ENCODE data around the gene MAP7D3. TPM values are rescaled to one million over a fixed set of nuclear protein-coding genes. Genes with fewer than 3 reads are reported as not detected.
"Not testable (repeated sequence)": the region's sequence is repeated elsewhere in the genome, so short reads cannot be mapped to it uniquely, and the experiment has no call there.

Gene MAP7D3
- polyA plus RNA-seq, 1 donor from 2014 or later: 8.7 TPM

- H3K9me3 Mint-ChIP-seq: no peaks in the 10 kb centered on the region
- no peak overlapping the region for H3K4me3 Mint-ChIP-seq
- H3K27me3 Mint-ChIP-seq: no peaks in the 10 kb centered on the region
- peaks cover 0 to 2% (median 1%) of the 10 kb centered on the region in 3 donors for H3K4me1 Mint-ChIP-seq
- no peaks in the 10 kb centered on the region for H3K36me3 Mint-ChIP-seq
- no peak overlapping the region for H3K27ac Mint-ChIP-seq
These were observed 11.7 kb upstream of the MAP7D3 start for GRCh38 chrX:136262812-136263315.

GRCh38 chrX:136262243-136262642 lies 11.0 kb upstream of the MAP7D3 start:
- Mint-ChIP-seq H3K4me1 (peaks cover 0 to 2% (median 1%) of the 10 kb centered on the region in 3 donors), H3K36me3 (no peaks in the 10 kb centered on the region), H3K9me3 (no peaks in the 10 kb centered on the region), H3K27me3 (no peaks in the 10 kb centered on the region), H3K4me3 (no peak overlapping the region), H3K27ac (no peak overlapping the region)

DNA sequence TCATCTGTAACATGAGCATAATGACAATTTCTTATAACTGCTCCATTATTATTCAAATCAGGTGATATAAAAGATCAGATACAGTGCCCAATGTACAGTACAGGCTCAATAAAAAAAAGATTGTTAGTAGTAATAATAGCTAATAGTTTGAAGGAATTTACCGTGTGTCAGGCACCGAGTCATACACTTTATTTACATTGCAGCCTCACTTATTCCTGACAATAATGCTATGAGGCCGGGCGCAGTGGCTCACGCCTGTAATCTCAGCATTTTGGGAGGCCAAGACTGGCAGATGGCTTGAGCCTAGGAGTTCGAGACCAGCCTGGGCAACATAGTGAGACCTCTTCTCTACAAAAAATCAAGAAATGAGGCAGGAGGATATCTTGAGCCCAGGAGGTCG lies 10.1 kb upstream of the MAP7D3 start:
- Mint-ChIP-seq H3K36me3 (no peaks in the 10 kb centered on the region), H3K4me3 (no peak overlapping the region), H3K9me3 (no peaks in the 10 kb centered on the region), H3K27ac (peak overlapping the region in 1 of 3 donors; percentile 49), H3K27me3 (no peaks in the 10 kb centered on the region), H3K4me1 (peaks cover 0 to 2% (median 1%) of the 10 kb centered on the region in 3 donors)

GRCh38 chrX:136260776-136261175 lies 9.6 kb upstream of the MAP7D3 start:
- no peak overlapping the region for H3K4me3 Mint-ChIP-seq
- H3K9me3 Mint-ChIP-seq: no peaks in the 10 kb centered on the region
- H3K4me1 Mint-ChIP-seq: peaks cover 0 to 2% (median 1%) of the 10 kb centered on the region in 3 donors
- no peak overlapping the region for H3K27ac Mint-ChIP-seq
- H3K27me3 Mint-ChIP-seq: no peaks in the 10 kb centered on the region
- H3K36me3 Mint-ChIP-seq: no peaks in the 10 kb centered on the region

DNA sequence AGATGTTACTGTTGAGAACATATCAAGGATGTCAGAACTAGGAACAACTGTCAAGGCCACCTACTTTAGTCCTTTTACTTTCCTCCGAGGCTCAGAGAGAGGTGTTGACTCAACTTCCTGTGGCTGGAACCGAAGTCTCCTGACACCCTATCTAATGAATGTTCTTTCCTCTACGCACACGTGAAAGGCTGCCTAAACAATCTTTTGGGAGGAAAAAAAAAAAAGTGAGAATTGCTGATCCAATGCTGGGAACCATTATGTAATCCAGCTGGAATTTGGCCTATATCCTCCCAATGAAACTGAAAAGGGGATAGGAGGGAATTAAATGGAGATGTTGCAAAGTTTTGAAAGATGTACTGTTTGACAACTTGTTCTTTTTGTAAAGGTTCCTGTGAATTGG lies 8.3 kb upstream of the MAP7D3 start:
- H3K27ac Mint-ChIP-seq: peak overlapping the region in 1 of 3 donors; percentile 22
- H3K27me3 Mint-ChIP-seq: no peaks in the 10 kb centered on the region
- H3K36me3 Mint-ChIP-seq: no peaks in the 10 kb centered on the region
- peaks cover 0 to 2% (median 1%) of the 10 kb centered on the region in 3 donors for H3K4me1 Mint-ChIP-seq
- H3K9me3 Mint-ChIP-seq: no peaks in the 10 kb centered on the region
- H3K4me3 Mint-ChIP-seq: no peak overlapping the region

- no peaks in the 10 kb centered on the region for H3K36me3 Mint-ChIP-seq
- H3K27me3 Mint-ChIP-seq: no peaks in the 10 kb centered on the region
- no peaks in the 10 kb centered on the region for H3K9me3 Mint-ChIP-seq
- no peak overlapping the region for H3K4me3 Mint-ChIP-seq
- no peak overlapping the region for H3K27ac Mint-ChIP-seq
- peaks cover 0 to 2% (median 1%) of the 10 kb centered on the region in 3 donors for H3K4me1 Mint-ChIP-seq
These were observed 7.8 kb upstream of the MAP7D3 start for GRCh38 chrX:136258951-136259350.

- H3K36me3 Mint-ChIP-seq: no peaks in the 10 kb centered on the region
- H3K27ac Mint-ChIP-seq: no peak overlapping the region
- H3K4me3 Mint-ChIP-seq: no peak overlapping the region
- peaks cover 0 to 5% (median 4%) of the 10 kb centered on the region in 3 donors for H3K4me1 Mint-ChIP-seq
- no peaks in the 10 kb centered on the region for H3K27me3 Mint-ChIP-seq
- H3K9me3 Mint-ChIP-seq: no peaks in the 10 kb centered on the region
These were observed 4.8 kb upstream of the MAP7D3 start for GRCh38 chrX:136256026-136256425.

DNA sequence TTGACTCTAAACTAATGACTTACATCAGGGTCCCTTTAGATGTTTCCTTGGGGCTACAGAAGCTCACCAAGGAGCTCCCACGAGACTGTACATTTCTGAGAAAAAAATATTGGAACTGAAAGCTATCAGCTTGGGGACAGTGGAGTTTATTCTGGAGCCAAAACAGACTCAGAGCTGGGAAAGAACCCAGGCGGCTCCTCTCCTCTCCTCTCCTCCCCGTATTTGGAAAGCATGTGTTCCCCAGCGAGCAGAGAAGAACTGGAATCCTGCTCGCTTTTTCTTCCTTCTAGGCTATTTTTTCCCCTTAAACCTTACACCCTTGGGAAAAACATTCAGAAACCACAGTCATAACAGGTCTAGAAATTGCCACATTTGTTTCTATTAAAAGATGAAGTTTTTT lies 4.3 kb upstream of the MAP7D3 start:
- H3K27me3 Mint-ChIP-seq: no peaks in the 10 kb centered on the region
- peaks cover 0 to 5% (median 4%) of the 10 kb centered on the region in 3 donors for H3K4me1 Mint-ChIP-seq
- H3K4me3 Mint-ChIP-seq: no peak overlapping the region
- no peaks in the 10 kb centered on the region for H3K36me3 Mint-ChIP-seq
- H3K27ac Mint-ChIP-seq: no peak overlapping the region
- H3K9me3 Mint-ChIP-seq: no peaks in the 10 kb centered on the region

GRCh38 chrX:136250191-136251040 lies 784 bp downstream of the MAP7D3 start:
- peak overlapping the region; percentile 82 to 92 (median 88) for H3K4me3 Mint-ChIP-seq
- H3K4me1 Mint-ChIP-seq: peaks cover 0 to 5% (median 5%) of the 10 kb centered on the region in 3 donors
- peak overlapping the region in 1 of 3 donors; percentile 61 for H3K27ac Mint-ChIP-seq
- H3K36me3 Mint-ChIP-seq: no peaks in the 10 kb centered on the region
- no peaks in the 10 kb centered on the region for H3K27me3 Mint-ChIP-seq
- H3K9me3 Mint-ChIP-seq: no peaks in the 10 kb centered on the region

DNA sequence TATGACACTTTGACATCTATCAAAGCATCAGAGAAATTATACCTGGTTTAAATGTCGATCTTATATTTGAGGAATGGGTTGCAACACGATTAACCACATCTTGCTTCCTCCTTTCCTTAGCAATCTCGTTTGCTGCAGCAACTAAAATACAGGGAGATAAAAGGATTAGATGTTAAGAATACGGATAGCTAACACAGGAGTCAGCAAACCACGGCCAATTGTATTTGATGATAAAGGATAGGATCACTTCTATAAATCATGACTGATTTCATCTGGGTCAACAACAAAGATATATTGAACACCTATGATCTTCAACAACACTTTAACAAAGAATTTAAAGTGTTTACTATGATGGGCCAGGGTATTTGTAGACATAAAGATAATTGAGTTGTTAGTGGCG lies 5.0 kb downstream of the MAP7D3 start:
- Mint-ChIP-seq H3K9me3 (no peaks in the 10 kb centered on the region), H3K4me3 (no peak overlapping the region), H3K36me3 (peaks cover 3% of the 10 kb centered on the region), H3K27ac (peak overlapping the region in 1 of 3 donors; percentile 73), H3K4me1 (peaks cover 0 to 2% (median 0%) of the 10 kb centered on the region in 3 donors), H3K27me3 (no peaks in the 10 kb centered on the region)

DNA sequence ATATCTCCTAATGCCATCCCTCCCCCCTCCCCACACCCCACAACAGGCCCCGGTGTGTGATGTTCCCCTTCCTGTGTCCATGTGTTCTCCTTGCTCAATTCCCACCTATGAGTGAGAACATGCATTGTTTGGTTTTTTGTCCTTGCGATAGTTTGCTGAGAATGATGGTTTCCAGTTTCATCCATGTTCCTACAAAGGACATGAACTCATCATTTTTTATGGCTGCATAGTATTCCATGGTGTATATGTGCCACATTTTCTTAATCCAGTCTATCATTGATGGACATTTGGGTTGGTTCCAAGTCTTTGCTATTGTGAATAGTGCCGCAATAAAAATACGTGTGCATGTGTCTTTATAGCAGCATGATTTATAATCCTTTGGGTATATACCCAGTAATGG lies 13.4 kb downstream of the MAP7D3 start:
- not testable (repeated sequence) for H3K27me3 Mint-ChIP-seq, H3K4me3 Mint-ChIP-seq, H3K36me3 Mint-ChIP-seq, H3K9me3 Mint-ChIP-seq, H3K4me1 Mint-ChIP-seq, H3K27ac Mint-ChIP-seq

- Mint-ChIP-seq H3K4me3 (no peak overlapping the region), H3K36me3 (peaks cover 1% of the 10 kb centered on the region), H3K27me3 (no peaks in the 10 kb centered on the region), H3K27ac (no peak overlapping the region), H3K4me1 (peaks cover 0 to 4% (median 0%) of the 10 kb centered on the region in 3 donors), H3K9me3 (no peaks in the 10 kb centered on the region)
These were observed 14.1 kb downstream of the MAP7D3 start for GRCh38 chrX:136237074-136237473.

GRCh38 chrX:136228839-136229207 lies 22.4 kb downstream of the MAP7D3 start:
- Mint-ChIP-seq H3K27ac (peak overlapping the region; percentile 52 to 87 (median 54)), H3K36me3 (peaks cover 2% of the 10 kb centered on the region), H3K4me3 (peak overlapping the region; percentile 18 to 76 (median 35)), H3K27me3 (no peaks in the 10 kb centered on the region), H3K9me3 (no peaks in the 10 kb centered on the region), H3K4me1 (peaks cover 18 to 29% (median 22%) of the 10 kb centered on the region in 3 donors)

DNA sequence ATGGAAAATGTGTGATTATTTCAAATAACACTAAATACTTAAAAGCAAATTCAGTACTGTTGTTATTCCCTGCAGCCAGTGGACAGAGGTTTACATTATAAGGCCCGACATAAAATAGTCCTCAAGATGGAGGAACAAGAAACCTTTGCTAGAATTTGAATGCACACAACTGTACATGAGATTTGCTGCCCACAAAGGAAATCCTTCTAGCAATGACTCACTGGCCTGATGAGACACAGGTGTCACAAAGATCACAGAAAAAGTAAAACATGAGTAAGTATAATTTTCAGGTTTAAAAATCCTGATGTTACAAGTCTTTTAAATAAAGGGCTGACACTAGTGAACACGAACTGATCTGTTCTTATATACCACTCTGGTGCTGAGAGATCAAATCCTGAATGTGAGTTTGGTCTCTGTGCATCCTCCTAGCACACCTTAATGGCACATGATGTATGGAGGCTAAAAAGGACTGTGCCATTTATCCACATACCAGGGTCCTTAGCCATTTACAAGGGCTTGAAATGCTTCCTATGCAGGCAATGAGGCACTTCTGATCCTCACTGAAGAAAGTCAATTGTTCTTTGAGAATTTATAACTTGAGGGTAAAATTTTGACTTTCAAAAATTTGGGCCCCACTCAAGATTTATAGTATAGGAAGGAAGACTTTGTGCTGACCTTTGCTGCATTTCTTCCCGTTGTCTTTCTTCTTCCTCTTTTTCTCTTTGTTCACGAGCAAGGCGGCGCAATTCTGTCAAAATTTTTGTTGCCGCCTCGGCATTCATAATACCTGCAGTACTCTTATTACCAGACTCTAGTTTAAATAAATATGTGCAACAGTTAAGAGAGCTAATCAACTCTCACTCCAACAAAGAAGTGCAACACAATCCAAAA lies 23.0 kb downstream of the MAP7D3 start:
- peaks cover 18 to 29% (median 22%) of the 10 kb centered on the region in 3 donors for H3K4me1 Mint-ChIP-seq
- no peaks in the 10 kb centered on the region for H3K27me3 Mint-ChIP-seq

DNA sequence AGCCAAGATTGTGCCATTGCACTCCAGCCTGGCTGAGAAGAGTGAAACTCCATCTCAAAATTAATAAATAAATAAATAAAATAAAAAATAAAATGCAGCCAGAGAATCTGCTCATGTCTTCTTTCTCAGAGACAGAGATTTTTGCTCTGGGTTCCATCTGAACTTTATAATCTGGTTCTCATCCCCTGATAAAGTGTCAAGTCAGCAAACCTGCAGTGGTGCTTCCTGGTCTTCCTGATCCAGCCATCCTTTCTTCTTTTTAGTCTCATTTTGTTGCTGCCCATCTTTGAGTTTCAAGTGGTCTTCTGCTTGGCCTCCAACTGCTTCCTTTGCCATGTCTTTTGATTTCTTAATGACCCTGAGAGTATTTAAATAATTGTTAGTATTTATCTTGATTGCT lies 24.1 kb downstream of the MAP7D3 start:
- no peaks in the 10 kb centered on the region for H3K9me3 Mint-ChIP-seq
- H3K27me3 Mint-ChIP-seq: no peaks in the 10 kb centered on the region
- H3K27ac Mint-ChIP-seq: no peak overlapping the region
- H3K4me3 Mint-ChIP-seq: peak overlapping the region in 1 of 4 donors; percentile 0
- H3K36me3 Mint-ChIP-seq: peaks cover 2% of the 10 kb centered on the region
- peaks cover 18 to 29% (median 22%) of the 10 kb centered on the region in 3 donors for H3K4me1 Mint-ChIP-seq

More for the DNA sequence above, 23.0 kb downstream of the MAP7D3 start:
- H3K27ac Mint-ChIP-seq: peak overlapping the region; percentile 52 to 87 (median 54)
- peaks cover 2% of the 10 kb centered on the region for H3K36me3 Mint-ChIP-seq
- H3K4me3 Mint-ChIP-seq: peak overlapping the region; percentile 18 to 76 (median 27)
- H3K9me3 Mint-ChIP-seq: no peaks in the 10 kb centered on the region

All from IgD-negative memory B cell (primary cell).